CD4-positive, alpha-beta memory T cell (primary cell): ENCODE measurements around the gene KIF26A. TPM values are rescaled to one million over a fixed set of nuclear protein-coding genes. Genes with fewer than 3 reads are reported as not detected.

Experiments used
- CTCF ChIA-PET: fragments of 350-600 bp; sonication (Branson Sonifier 250); formaldehyde crosslinking; loops from one replicate; lab custom pipeline; 2021; ENCODE audit warnings: inconsistent platforms; ENCODE audit not compliant: partially characterized antibody; lab: Charles Lee
- POLR2A ChIA-PET: fragments of 350-600 bp; sonication (Branson Sonifier 250); formaldehyde crosslinking; loops from one replicate; lab custom pipeline; 2021; ENCODE audit not compliant: partially characterized antibody; lab: Charles Lee
- DNase-seq, 5 donors: peaks; one replicate each; pipeline versions ENCODE4 v3.0.0 to v3.0.0-alpha.2; 2020 to 2022; ENCODE audit warnings: mixed read lengths in 1 of 5
- H3K27ac ChIP-seq: one replicate; pipeline ENCODE4 v1.7.0; 2013; ENCODE audit warnings: low read depth, low read length
- H3K27me3 ChIP-seq: 2 replicates; pipeline ENCODE4 v1.7.0; 2013; ENCODE audit warnings: mild to moderate bottlenecking, low read length, moderate library complexity; ENCODE audit not compliant: insufficient read depth
- H3K36me3 ChIP-seq: 2 replicates; pipeline ENCODE4 v1.7.0; 2013; ENCODE audit warnings: mild to moderate bottlenecking, low read length, moderate library complexity; ENCODE audit not compliant: insufficient read depth
- H3K4me1 ChIP-seq: 2 replicates; pipeline ENCODE4 v1.7.0; 2013; ENCODE audit warnings: mild to moderate bottlenecking, low read length, moderate library complexity; ENCODE audit not compliant: insufficient read depth
- H3K4me3 ChIP-seq, 2 donors: one replicate each; pipeline ENCODE4 v1.7.0; 2013; ENCODE audit warnings: low read length in 2 of 2, mild to moderate bottlenecking in 1 of 2
- H3K9me3 ChIP-seq, 2 donors: one replicate each; pipeline ENCODE4 v1.7.0; 2013; ENCODE audit warnings: low read length in 2 of 2, control low read depth in 1 of 2; ENCODE audit not compliant: control insufficient read depth in 1 of 2
- H3K27ac Mint-ChIP-seq, 7 donors: one replicate each; pipeline ENCODE4 v1.8.0; 2020 to 2021; ENCODE audit warnings: mixed read lengths in 7 of 7, mild to moderate bottlenecking in 6 of 7, inconsistent platforms in 3 of 7, moderate library complexity in 3 of 7
- H3K27me3 Mint-ChIP-seq, 2 donors: one replicate each; pipeline ENCODE4 v1.8.0; 2020 to 2021; ENCODE audit warnings: mixed read lengths in 2 of 2
- H3K36me3 Mint-ChIP-seq, 2 donors: one replicate each; pipeline ENCODE4 v1.8.0; 2020 to 2021; ENCODE audit warnings: mixed read lengths in 2 of 2, inconsistent platforms in 1 of 2, mild to moderate bottlenecking in 1 of 2
- H3K4me1 Mint-ChIP-seq, 4 donors: one replicate each; pipeline ENCODE4 v1.8.0; 2020 to 2021; ENCODE audit warnings: mixed read lengths in 4 of 4, mild to moderate bottlenecking in 1 of 4
- H3K4me3 Mint-ChIP-seq, 8 donors: one replicate each; pipeline ENCODE4 v1.8.0; 2020 to 2021; ENCODE audit warnings: mixed read lengths in 8 of 8, mild to moderate bottlenecking in 7 of 8, moderate library complexity in 6 of 8, inconsistent platforms in 3 of 8
- H3K9me3 Mint-ChIP-seq, 8 donors: one replicate each; pipeline ENCODE4 v1.8.0; 2020 to 2021; ENCODE audit warnings: mixed read lengths in 8 of 8, mild to moderate bottlenecking in 5 of 8, inconsistent platforms in 3 of 8, moderate library complexity in 1 of 8
- intact Hi-C: fragments of 100-400 bp; cut with micrococcal nuclease; formaldehyde crosslinking; loops from one replicate; pipeline ENCODE4 v1.15.1; 2023
- polyA plus RNA-seq, 2 donors: library from polyadenylated mRNA; unstranded; fragments of 300-500 nt; fragmentation: Illumina TruSeq; gene quantifications; one replicate each; pipeline ENCODE4 v1.2.3, GENCODE V29; 2021
- total RNA-seq, 2 experiments: library from RNA; stranded (reverse); gene quantifications; one replicate each; pipeline ENCODE4 v1.2.3, GENCODE V29; 2021

Gene KIF26A
- total and polyA plus RNA-seq, 4 experiments from 2014 or later = 0.05 to 0.23 (median 0.22) TPM; not detected in 1

- Histone ChIP-seq H3K27ac (no peak overlapping the region), H3K4me3 (no peak overlapping the region), H3K9me3 (no peaks in the 10 kb centered on the region), H3K4me1 (no peaks in the 10 kb centered on the region), H3K36me3 (no peaks in the 10 kb centered on the region), H3K27me3 (no peaks in the 10 kb centered on the region)
- Mint-ChIP-seq H3K9me3 (no peaks in the 10 kb centered on the region), H3K27me3 (peaks cover 4 to 5% of the 10 kb centered on the region in 2 donors), H3K36me3 (no peaks in the 10 kb centered on the region), H3K4me3 (no peak overlapping the region), H3K27ac (no peak overlapping the region), H3K4me1 (no peaks in the 10 kb centered on the region)
- DNase-seq = no peak
- intact Hi-C loops = no loop called here
- ChIA-PET POLR2A (no interaction called here), CTCF (no interaction called here)
These were observed 75.1 kb downstream of the KIF26A start for GRCh38 chr14:104213301-104214034.

GRCh38 chr14:104214431-104215218, 76.2 kb downstream of the KIF26A start:
- no peaks in the 10 kb centered on the region for H3K27me3 ChIP-seq
- no peak overlapping the region for H3K27ac ChIP-seq
- H3K4me1 ChIP-seq = no peaks in the 10 kb centered on the region
- Mint-ChIP-seq H3K36me3 (no peaks in the 10 kb centered on the region), H3K27me3 (peaks cover 4 to 5% of the 10 kb centered on the region in 2 donors), H3K4me1 (no peaks in the 10 kb centered on the region), H3K27ac (peak overlapping the region in 1 of 7 donors; percentile 52), H3K4me3 (no peak overlapping the region), H3K9me3 (no peaks in the 10 kb centered on the region)
- ChIA-PET POLR2A (no interaction called here), CTCF (no interaction called here)
- no peak overlapping the region for H3K4me3 ChIP-seq
- intact Hi-C loops = no loop called here
- H3K9me3 ChIP-seq = no peaks in the 10 kb centered on the region
- no peak for DNase-seq
- no peaks in the 10 kb centered on the region for H3K36me3 ChIP-seq

GRCh38 chr14:104215706-104216334, 77.4 kb downstream of the KIF26A start:
- H3K27ac ChIP-seq = no peak overlapping the region
- Mint-ChIP-seq H3K4me3 (no peak overlapping the region), H3K36me3 (no peaks in the 10 kb centered on the region), H3K27me3 (peaks cover 4 to 5% of the 10 kb centered on the region in 2 donors), H3K4me1 (no peaks in the 10 kb centered on the region), H3K27ac (no peak overlapping the region), H3K9me3 (no peaks in the 10 kb centered on the region)
- no peak for DNase-seq
- no peaks in the 10 kb centered on the region for H3K27me3 ChIP-seq
- ChIA-PET CTCF (no interaction called here), POLR2A (no interaction called here)
- H3K36me3 ChIP-seq = no peaks in the 10 kb centered on the region
- no peaks in the 10 kb centered on the region for H3K9me3 ChIP-seq
- H3K4me1 ChIP-seq = no peaks in the 10 kb centered on the region
- no peak overlapping the region for H3K4me3 ChIP-seq
- intact Hi-C loops = no loop called here

GRCh38 chr14:104216457-104216856, 78.1 kb downstream of the KIF26A start:
- POLR2A ChIA-PET = no interaction called here

GRCh38 chr14:104217486-104218360, 79.3 kb downstream of the KIF26A start:
- ChIA-PET POLR2A (no interaction called here), CTCF (no interaction called here)
- DNase-seq = no peak
- H3K9me3 Mint-ChIP-seq = no peaks in the 10 kb centered on the region
- H3K4me1 Mint-ChIP-seq = no peaks in the 10 kb centered on the region
- H3K27ac Mint-ChIP-seq = no peak overlapping the region
- Histone ChIP-seq H3K36me3 (no peaks in the 10 kb centered on the region), H3K9me3 (no peaks in the 10 kb centered on the region), H3K4me1 (no peaks in the 10 kb centered on the region), H3K4me3 (no peak overlapping the region), H3K27me3 (no peaks in the 10 kb centered on the region), H3K27ac (no peak overlapping the region)
- H3K4me3 Mint-ChIP-seq = no peak overlapping the region
- intact Hi-C loops = no loop called here
- H3K27me3 Mint-ChIP-seq = peaks cover 3 to 7% of the 10 kb centered on the region in 2 donors
- no peaks in the 10 kb centered on the region for H3K36me3 Mint-ChIP-seq

More at GRCh38 chr14:104216457-104216856, 78.1 kb downstream of the KIF26A start:
- H3K4me1 Mint-ChIP-seq = no peaks in the 10 kb centered on the region
- Histone ChIP-seq H3K9me3 (no peaks in the 10 kb centered on the region), H3K27me3 (no peaks in the 10 kb centered on the region), H3K36me3 (no peaks in the 10 kb centered on the region), H3K4me1 (no peaks in the 10 kb centered on the region), H3K27ac (no peak overlapping the region), H3K4me3 (no peak overlapping the region)
- CTCF ChIA-PET = no interaction called here
- no peak overlapping the region for H3K4me3 Mint-ChIP-seq
- intact Hi-C loops = no loop called here
- no peak for DNase-seq
- H3K36me3 Mint-ChIP-seq = no peaks in the 10 kb centered on the region
- H3K27me3 Mint-ChIP-seq = peaks cover 2 to 5% of the 10 kb centered on the region in 2 donors
- no peak overlapping the region for H3K27ac Mint-ChIP-seq
- H3K9me3 Mint-ChIP-seq = no peaks in the 10 kb centered on the region

- Histone ChIP-seq H3K27me3 (no peaks in the 10 kb centered on the region), H3K36me3 (no peaks in the 10 kb centered on the region), H3K9me3 (no peaks in the 10 kb centered on the region), H3K27ac (no peak overlapping the region), H3K4me1 (no peaks in the 10 kb centered on the region), H3K4me3 (no peak overlapping the region)
- H3K9me3 Mint-ChIP-seq = no peaks in the 10 kb centered on the region
- CTCF ChIA-PET = no interaction called here
- H3K27me3 Mint-ChIP-seq = peaks cover 3 to 6% of the 10 kb centered on the region in 2 donors
- no peaks in the 10 kb centered on the region for H3K4me1 Mint-ChIP-seq
- no peaks in the 10 kb centered on the region for H3K36me3 Mint-ChIP-seq
- no peak overlapping the region for H3K4me3 Mint-ChIP-seq
- POLR2A ChIA-PET = no interaction called here
- intact Hi-C loops = no loop called here
- H3K27ac Mint-ChIP-seq = no peak overlapping the region
- no peak for DNase-seq
These were observed 80.2 kb downstream of the KIF26A start for GRCh38 chr14:104218361-104219180.
